Measurements from ENCODE around the gene ANTXRL. TPM values are rescaled to one million over a fixed set of nuclear protein-coding genes. Genes with fewer than 3 reads are reported as not detected.
"Not testable (repeated sequence)": the region's sequence is repeated elsewhere in the genome, so short reads cannot be mapped to it uniquely, and the experiment has no call there.

ANTXRL gene
- polyA plus RNA-seq, 3 donors = not detected

GRCh38 chr10:46307281-46308112 is 20.7 kb downstream of the ANTXRL start:
- DNase-seq = no peak

DNA sequence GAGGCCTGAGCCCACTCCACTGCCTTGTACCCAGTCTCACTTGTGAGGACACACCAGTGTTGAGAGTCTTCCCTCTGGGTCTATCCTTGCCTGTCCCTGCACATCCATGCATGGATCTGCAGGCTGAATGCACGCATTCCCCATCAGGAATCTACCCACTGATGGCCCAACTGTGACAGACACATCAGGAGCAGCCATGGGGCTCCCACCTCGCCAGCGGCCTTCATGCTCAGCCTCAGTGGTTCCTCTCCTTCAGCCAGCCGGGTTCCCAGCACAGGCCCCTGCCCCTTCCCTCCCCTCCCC is 21.3 kb downstream of the ANTXRL start:
- no peak for DNase-seq

- no peak for DNase-seq
Observed at GRCh38 chr10:46308666-46309450, 22.1 kb downstream of the ANTXRL start.

GRCh38 chr10:46309511-46310142 is 22.8 kb downstream of the ANTXRL start:
- DNase-seq = no peak

DNA sequence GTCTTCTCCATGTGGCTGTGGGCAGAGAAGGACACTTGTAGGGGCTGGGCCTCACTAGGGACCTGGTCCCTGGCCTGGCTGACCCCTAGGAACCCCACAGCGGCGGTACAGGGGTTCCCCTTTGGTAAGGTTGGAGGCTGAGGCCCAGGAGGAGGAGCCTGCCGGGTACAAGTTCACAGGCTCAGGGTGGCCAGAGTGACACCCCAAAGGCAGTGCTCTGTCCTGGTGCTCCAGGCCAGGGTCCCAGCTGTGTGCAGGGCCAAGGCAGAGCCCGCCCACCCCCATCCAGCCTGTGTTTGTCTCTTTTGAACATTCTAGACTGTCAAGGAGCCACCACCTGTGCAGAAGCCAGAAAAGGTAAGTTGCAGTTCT is 23.3 kb downstream of the ANTXRL start:
- DNase-seq = no peak

DNA sequence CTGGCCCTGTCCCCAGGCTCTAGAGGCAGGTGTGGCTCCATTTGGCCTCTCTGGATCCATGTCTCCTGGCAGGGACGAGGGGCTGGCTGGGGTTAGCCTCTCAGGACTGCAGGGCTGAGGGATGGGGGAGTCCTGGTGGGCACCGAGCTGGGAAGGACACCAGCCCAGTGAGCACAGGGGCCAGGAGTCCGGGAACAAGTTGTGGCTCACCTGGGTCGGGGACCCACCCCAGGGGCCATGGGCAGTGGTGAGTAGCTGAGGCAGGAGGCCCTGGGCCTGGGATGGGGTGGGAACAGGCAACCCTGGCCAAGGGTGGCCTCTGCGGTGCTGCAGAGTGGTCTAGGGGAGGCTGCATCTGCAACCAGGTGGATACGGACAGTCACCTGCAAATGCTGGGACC is 24.1 kb downstream of the ANTXRL start:
- DNase-seq = no peak

DNA sequence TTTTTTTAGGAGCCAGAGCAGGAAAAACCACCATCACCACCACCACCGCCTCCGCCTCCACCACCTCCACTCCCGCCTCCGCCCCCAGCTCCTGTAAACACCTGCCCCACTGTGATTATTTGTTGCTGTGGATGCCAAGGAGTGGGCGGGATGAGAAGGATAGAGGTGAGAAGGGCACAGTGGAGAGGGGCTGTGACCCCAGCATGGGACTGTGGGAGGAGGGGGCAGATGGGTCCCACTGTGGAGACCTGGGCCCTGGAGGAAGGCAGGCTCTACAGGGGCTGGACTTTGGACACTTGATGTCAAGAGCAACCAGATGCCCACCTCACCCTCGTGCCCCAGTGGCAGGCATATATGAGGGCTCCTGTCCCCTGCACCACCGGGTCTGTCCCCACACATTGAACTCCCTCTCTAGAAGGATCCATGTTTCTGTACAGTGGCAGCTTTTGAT is 24.7 kb downstream of the ANTXRL start:
- no peak for DNase-seq

DNA sequence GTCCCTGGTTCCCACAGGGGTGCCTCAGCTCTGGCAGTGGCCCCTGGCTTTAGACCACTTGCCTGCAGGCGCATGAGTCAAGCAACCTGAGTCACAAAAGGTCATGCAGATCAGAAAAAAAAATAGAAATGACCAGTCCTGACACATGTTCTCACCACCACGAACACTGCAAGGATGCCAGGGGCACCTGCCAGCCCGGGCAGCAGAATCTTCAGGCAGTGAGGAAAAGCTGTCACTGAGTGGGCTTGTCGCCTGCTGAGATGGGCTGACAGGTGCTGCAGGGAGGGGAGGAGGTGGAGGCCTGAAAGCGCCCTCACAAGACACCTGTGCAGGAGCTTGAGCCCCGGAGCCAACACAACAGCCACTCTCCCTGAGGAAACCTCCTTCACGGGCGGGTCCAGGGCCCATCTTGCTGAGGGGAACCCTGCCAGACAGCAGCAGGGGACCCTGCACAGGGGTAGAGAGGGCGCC is 25.2 kb downstream of the ANTXRL start:
- DNase-seq = not testable (repeated sequence)

GRCh38 chr10:46312953-46313352 is 26.2 kb downstream of the ANTXRL start:
- no peak for DNase-seq

- DNase-seq = no peak
Observed at GRCh38 chr10:46314071-46314470, 27.3 kb downstream of the ANTXRL start.

GRCh38 chr10:46315071-46315860 is 28.5 kb downstream of the ANTXRL start:
- DNase-seq = not testable (repeated sequence)

- no peak for DNase-seq
Observed at GRCh38 chr10:46317370-46317769, 30.6 kb downstream of the ANTXRL start.

- DNase-seq = no peak
Observed at GRCh38 chr10:46317889-46318288, 31.1 kb downstream of the ANTXRL start.

DNA sequence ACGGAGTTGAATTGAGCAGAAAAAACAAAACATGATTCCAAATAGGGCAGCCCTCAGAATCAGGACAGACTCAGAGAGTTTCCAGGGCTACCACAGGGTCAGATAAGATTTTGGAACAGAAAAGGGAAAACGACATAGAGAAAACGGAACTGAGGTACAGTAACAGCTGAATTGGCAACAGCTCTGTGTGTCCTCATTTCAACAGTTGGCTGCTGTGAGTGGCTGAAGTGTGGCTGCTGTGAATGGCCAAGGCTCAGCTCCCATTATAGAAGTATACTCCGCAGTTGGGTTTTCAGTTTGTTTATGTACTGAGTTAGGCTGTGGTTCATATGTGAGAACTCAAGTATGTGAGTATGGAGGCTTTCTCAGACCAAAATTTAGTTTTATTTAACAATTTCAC is 32.0 kb downstream of the ANTXRL start:
- no peak for DNase-seq

DNA sequence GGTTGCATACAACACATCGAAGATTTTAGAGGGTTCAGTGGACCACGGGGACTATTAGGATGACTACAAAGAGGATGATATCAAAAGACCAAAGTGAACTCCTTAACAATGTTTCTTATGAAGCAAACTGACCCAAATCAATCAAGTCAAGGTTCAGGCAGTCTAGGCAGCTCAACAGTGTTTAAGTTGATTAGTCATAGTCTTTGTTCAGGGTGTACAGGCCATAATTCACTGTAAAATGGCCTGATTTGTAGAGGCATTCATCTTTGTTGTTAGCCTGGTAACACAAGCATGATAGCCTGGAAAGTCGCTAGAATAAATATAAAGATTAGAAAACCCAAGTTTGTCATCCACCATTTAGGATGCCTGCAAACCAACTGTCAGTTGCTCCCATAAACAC is 32.6 kb downstream of the ANTXRL start:
- DNase-seq = no peak

GRCh38 chr10:46321770-46322169 is 35.0 kb downstream of the ANTXRL start:
- no peak for DNase-seq

GRCh38 chr10:46323176-46323575 is 36.4 kb downstream of the ANTXRL start:
- no peak for DNase-seq

- no peak for DNase-seq
Observed at GRCh38 chr10:46325021-46325420, 38.2 kb downstream of the ANTXRL start.

- DNase-seq = no peak
Observed at GRCh38 chr10:46326066-46326465, 39.3 kb downstream of the ANTXRL start.

- DNase-seq = no peak
Observed at GRCh38 chr10:46326971-46327370, 40.2 kb downstream of the ANTXRL start.

- no peak for DNase-seq
Observed at GRCh38 chr10:46327685-46328084, 40.9 kb downstream of the ANTXRL start.
